Measurements from ENCODE around the gene ADGRB3. TPM values are rescaled to one million over a fixed set of nuclear protein-coding genes. Genes with fewer than 3 reads are reported as not detected.

The ADGRB3 gene
- total RNA-seq, 1 donor from 2014 or later = 8.5 TPM

DNA sequence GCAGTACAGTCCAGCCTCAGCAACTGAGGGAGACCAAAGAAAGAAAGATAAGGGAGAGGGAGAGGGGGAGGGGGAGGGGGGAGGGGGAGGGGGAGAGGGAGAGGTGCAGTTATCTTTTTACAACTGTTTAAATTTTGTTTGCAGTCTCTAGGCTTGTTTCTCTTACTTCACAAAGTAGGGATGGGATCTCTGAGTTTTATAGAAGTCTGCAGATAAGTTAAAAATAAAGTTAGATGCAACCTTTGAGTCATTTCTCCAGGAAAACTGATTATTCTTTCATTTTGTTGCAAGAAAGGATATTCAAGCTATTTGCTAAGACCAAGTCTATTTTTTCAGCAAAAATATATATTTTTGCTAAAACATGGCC lies 487.3 kb downstream of the ADGRB3 start:
- DNase-seq (ENCODE audit: low spot score) (no peak), ATAC-seq (no peak)
- intact Hi-C loops (cut with DNase I) = no loop called here

DNA sequence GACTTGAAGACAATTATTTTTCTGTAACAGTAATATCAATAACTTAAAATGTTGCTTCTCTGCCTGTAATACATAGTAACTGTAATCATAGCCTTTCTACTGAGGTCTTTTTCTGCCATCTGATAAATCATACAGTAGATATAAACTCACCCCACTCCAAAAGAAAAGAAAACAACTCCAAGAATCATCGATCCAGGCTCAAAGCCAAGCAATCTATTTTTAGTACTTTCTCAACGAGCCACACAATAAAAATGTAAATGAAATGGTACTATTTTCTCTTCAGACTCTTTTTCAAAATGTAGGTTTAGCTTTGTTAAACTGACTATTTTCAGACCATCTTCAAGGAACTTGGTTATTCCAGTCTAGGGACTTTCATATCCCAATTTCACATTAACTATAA lies 493.3 kb downstream of the ADGRB3 start:
- ATAC-seq (no peak), DNase-seq (ENCODE audit: low spot score) (no peak)
- intact Hi-C loops (cut with DNase I) = no loop called here

DNA sequence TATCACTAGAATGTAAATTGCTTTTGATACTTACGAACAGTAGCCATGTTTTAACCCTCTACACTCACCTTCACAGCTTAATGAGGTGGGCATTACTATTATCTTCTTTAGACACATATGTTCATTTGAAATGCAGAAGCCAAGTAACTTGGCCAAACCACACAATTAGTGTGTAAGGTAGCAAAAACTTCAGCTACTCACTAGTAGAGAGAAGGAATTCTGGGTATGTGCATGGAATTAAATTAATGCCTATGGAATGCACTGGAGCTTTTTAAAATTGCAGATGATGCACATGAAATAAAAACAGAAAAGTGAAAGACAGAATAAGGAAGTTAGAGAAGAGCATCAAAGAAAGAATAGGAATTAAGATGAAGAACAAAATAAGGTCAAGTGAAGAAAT lies 494.0 kb downstream of the ADGRB3 start:
- DNase-seq (ENCODE audit: low spot score) = no peak
- no peak for ATAC-seq
- intact Hi-C loops (cut with DNase I) = no loop called here

DNA sequence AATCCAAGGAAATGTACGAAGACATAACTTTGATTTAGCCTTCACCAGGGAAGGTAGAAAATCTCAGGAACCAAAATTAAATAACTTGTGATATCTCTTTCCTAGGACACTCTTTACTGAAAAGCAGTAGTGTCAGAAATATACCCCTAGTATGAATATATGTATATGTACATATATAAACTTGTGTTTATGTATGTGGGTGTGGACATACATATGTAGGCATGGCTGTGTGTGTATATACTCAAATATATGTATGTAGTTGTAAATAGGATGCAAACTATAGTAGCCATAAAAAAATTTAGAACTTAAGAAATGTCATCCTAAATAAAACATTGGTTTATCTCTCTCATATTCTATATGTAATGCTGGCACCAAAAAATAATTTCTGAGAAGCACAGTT lies 500.8 kb downstream of the ADGRB3 start:
- ATAC-seq = no peak
- intact Hi-C loops (cut with DNase I) = no loop called here
- no peak for DNase-seq (ENCODE audit: low spot score)

DNA sequence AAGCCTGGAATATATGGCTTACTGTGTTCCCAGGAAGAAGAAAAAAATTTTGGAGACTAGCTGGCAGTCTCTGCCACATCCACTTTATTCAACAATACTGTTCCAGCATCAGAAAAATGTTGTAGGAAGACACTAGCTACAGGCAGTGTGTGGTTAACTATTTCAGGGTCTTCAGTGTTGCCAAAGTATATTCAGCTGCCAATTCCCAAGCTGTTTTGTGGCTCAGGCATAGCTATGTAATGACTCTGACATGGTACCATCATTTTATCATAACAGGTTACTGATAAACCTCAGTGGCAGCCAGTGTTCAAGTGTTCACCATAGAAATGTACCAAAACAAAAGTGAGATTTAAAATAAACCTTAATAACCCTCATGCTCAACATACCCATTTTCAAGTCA lies 503.1 kb downstream of the ADGRB3 start:
- intact Hi-C loops (cut with DNase I) = no loop called here
- no peak for ATAC-seq
- no peak for DNase-seq (ENCODE audit: low spot score)

DNA sequence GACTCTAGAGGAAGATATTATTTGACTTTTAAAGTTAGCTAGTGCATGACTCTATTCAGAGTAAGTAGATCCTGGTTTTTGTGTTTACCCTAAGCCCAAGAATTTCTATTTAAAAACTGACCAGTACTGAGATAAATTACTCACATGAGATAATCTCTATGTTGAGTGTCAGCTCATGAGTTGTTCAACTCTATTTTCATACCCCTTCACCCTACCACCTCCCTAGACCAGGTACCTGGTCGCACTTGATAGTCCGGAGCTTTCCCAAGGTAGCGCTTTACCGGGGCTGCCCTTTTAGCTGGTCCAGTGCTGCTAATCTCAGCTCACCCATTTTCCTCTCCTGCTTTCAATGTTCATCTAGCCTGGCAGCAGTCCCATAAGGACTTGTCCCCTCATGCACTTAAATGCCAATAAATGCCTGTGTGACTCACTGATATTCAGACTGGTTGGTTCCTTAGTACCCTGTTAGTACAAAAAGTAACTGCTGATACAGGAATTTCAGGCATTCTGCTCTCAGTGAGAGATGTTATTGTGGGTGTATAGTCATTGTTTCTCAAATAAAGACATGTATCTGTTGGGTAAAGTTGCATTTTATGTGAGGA lies 503.9 kb downstream of the ADGRB3 start:
- no peak for ATAC-seq
- intact Hi-C loops (cut with DNase I) = no loop called here

DNA sequence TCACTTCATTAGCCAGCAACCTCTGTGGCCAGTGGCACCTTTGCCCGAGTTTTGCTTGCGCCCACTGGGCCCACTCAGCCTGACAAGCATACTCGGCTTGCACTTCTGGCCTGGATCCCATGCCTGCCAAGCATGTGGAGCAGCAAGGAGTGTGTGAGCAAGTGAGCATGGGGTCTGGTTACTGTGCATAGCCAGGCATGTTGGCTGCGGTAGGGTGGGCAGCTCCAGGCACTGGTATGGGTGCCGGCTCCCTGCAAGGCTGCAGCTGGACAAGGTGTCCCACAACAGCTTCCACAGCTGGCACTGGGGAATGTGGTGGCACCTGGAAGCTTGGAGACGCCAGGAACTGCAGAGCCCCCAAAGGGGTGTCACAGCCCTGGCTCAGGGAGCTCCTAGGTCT lies 510.0 kb downstream of the ADGRB3 start:
- ATAC-seq = no peak
- DNase-seq (ENCODE audit: low spot score) = no peak
- intact Hi-C loops (cut with DNase I) = no loop called here

More for the DNA sequence above, 503.9 kb downstream of the ADGRB3 start:
- no peak for DNase-seq (ENCODE audit: low spot score)

DNA sequence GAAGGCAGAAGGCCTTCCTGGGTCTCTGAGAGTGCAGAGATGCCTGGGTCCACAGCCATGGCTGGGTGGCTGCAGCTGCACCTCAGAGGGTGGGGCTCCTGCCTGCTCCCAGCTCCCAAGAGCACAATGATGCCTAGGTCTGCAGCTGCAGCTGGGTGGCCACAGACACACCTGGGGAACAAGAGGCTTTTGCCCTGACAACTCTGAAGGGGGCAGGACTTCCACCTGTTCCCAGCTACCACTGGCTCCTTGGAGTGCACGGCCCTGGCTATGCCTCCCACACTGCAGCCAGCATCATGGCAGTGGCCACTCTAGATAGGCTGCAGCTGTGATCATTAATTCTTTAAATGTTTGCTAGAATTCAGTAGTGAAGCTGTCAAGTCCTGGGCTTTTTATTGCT lies 511.3 kb downstream of the ADGRB3 start:
- no peak for DNase-seq (ENCODE audit: low spot score)
- intact Hi-C loops (cut with DNase I) = no loop called here

DNA sequence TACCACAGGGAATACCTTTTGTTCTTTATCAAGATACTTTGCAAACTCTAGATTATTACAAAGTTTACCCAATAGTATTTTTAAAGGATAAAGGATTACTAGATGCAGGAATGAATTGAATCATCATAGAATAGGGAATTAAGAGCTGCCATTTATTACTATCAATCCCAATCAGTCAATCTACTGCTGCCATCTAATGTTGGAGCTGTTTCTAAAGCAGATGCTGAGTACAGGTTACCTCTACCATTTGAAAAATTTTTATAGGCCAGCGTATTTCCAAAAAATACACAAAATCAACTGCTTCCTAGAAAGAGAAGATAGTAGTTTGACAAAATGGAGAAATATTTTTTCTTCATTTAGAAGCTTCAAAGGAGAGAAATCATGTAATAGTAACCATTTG lies 520.4 kb downstream of the ADGRB3 start:
- DNase-seq (ENCODE audit: low spot score) = no peak
- ATAC-seq = no peak
- intact Hi-C loops (cut with DNase I) = no loop called here

More for the DNA sequence above, 511.3 kb downstream of the ADGRB3 start:
- ATAC-seq = no peak

DNA sequence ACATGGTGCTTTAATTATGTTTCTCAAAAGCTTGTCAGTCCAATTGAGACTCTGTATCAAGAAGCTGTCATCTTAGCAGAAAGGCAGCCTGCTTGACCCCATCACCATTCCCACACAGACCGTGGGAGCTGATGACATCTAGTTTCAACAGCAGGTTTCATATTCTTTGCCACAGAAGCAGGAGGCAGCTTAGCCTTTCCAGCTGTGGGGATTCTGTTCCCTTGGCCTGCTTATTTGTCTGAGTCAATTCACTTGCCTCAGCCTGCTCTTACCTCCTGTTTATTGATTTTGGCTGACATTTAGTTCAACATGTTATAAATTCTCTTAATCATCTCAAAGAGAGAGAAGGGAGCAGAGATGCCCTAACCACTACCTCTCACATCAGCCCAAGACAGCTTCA lies 527.7 kb downstream of the ADGRB3 start:
- DNase-seq (ENCODE audit: low spot score) = no peak
- no peak for ATAC-seq
- intact Hi-C loops (cut with DNase I) = no loop called here

DNA sequence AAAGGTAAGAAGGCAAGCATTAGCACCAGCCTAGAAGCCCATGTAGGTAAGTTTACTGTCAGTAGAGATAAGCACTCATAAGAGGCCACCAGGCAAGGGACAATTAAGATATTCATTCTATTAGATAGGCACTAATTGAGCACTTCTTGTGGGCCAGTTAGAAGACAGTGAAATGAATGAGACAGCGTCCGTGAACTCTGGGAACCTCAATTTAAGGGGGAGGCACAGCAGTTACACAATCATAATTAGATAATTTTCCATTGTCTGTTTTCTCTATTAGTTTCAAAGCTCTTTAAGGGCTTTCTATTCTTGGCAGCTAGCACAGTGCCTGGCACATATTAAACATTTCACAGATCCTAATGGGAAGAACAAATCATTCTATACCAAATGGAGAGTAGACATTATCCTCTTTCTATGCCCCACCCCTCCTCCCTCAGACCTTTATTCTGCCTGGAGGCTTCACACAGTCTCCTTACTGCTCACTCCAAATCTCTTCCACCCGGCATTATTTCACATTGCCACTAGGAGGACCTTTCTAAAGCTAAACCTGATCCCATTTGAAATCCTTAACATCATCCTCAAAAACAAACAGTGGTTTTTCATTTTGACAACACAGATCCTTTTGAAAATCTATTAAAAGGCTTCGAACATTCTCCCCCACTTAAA lies 529.6 kb downstream of the ADGRB3 start:
- intact Hi-C loops (cut with DNase I) = no loop called here
- DNase-seq (ENCODE audit: low spot score) (no peak), ATAC-seq (no peak)

DNA sequence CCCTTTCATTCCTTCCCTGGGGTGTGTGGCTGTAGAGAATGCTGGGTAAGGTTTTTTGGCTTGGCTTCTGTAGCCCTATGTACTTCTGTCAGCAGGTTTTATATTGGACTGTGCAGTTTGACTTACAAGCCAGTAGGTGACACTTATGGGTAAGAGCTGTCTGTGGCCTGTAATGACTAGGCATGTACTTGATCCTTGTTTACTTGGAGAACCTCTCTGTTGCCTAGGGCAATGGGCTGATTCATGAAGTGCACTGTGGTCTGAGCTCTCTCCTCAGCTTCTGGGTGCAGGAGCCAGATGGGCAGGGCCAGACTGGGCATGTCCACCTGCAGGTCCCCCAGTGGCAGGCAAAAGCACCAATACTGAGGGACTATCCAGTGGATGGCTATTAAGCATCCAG lies 544.6 kb downstream of the ADGRB3 start:
- no peak for ATAC-seq
- intact Hi-C loops (cut with DNase I) = no loop called here
- no peak for DNase-seq (ENCODE audit: low spot score)

DNA sequence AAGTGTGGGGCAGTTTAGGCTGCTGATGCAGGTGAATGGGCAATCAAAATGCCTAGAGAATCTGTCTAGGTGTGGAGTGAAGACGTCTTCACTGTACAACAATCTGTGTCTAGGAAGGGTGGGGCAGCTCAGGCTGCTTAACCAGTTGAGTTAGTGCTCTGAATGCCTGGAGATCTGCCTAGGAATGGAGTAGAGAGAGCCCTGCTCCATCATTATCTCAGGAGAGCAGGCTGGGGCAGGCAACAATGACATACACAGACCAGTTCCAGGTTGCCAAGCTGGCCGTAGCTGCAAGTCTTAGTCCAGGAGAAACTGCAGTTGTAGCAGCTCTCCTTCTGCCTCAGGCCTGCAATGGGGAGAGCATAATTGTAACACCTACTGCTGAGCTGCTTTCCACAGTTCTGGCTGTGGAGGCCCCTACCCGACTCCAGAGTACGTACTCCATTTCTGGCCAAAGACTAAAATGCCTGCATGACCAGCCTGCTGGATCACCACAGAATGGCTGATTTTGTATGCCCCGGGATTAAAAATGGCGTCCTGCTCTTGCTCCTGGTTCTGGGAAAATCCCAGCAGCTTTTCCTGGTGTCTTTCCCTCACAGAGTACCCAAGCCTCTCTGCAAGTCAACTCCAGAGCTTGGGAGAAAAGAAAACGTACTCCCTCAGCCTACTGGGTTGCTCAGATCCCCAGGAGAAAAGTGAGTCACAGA lies 545.4 kb downstream of the ADGRB3 start:
- intact Hi-C loops (cut with DNase I) = no loop called here
- ATAC-seq = no peak
- peak; percentile 39 for DNase-seq (ENCODE audit: low spot score)

DNA sequence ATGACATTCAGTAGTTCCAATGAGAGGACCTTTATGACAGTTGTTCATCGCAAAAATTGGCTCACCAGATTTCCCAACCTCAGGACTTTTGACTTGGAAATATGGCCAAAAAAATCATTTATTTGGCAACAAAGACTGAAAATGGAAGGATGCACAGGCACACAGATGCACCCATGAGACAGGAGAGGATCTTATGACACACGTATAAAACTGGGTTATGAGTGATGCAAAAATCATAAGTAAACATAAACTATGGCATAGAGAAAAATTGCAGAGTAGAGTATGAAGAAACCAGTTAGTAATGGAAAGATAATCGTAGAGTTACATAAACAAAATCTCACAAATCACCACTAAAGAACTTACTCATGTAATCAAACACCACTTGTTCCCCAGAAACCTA lies 546.9 kb downstream of the ADGRB3 start:
- DNase-seq (ENCODE audit: low spot score) (no peak), ATAC-seq (no peak)
- intact Hi-C loops (cut with DNase I) = no loop called here

DNA sequence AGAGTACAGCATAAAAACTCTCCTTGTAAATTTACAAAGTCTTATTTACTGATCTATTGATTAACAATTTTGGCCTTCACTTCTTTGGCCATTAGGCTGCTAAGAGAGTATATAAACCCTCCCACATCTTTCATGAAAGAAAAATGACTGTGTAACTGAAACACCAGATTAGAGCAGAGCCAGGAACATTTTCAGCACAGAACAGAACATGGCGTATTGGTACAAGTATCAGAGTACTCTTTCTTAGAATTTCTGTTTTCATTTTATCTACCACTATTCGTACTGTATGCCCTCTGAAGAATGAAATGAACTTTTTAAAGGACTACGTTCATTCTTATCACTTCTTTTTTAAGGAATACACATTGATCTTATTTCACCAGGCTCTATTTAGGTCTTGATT lies 550.2 kb downstream of the ADGRB3 start:
- ATAC-seq (no peak), DNase-seq (ENCODE audit: low spot score) (no peak)
- intact Hi-C loops (cut with DNase I) = no loop called here

DNA sequence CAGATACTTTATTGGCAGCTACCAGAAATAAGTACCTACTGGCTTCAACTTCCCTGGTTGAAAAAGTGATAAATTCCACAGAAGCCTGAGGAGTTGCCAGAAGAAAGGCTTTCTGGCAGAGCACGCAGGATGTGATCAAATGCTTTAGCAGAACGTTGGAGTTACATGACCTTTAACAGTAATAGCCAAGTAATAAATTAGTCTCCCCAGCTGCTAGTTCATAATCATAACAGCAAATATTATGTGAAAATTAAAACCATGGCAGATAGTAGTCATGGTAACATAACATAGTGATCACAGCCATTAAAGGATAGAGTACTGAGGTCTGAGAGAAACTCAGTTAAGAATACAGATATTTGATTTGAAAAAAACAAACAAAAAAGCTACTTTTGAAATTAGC lies 567.7 kb downstream of the ADGRB3 start:
- intact Hi-C loops (cut with DNase I) = no loop called here
- ATAC-seq (no peak), DNase-seq (ENCODE audit: low spot score) (no peak)

DNA sequence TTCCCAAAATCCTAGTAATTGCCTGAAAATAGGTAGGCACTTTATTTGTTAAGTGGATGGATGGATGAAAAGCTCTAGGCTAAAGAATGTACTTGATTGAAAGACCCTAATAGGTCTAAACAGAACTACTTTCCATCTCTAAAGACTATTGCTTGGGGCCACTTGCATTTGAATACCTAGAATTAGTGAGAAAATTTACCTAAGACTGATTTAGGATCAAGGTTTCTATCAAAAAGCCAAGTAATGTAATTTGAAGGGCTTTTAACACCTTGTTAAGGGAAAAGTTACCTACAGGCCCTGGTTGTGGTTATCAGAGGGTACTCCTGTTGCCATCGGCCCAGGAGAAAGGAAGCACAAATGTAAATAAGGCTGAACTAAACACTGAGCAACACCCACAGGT lies 581.0 kb downstream of the ADGRB3 start:
- ATAC-seq (no peak), DNase-seq (ENCODE audit: low spot score) (no peak)
- intact Hi-C loops (cut with DNase I) = no loop called here

DNA sequence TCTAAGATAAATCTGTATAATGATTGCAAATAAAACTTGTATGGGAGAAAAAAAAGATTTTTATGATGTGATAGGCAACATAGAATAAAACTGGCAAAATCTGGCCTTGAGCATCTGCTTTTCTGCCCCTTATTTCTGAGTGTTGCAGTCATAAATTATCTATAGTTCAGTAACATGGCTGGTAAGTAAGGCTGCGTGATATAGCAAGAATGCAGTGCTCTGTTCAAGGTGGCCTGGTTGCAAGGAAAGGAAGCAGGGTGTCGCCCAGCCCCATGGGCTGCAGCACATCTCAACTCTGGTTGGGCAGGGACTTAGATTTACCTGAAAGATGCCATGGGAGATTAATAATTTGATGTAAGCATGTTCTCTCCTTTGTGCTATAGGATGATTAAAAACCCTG lies 582.3 kb downstream of the ADGRB3 start:
- ATAC-seq (no peak), DNase-seq (ENCODE audit: low spot score) (no peak)
- intact Hi-C loops (cut with DNase I) = no loop called here

DNA sequence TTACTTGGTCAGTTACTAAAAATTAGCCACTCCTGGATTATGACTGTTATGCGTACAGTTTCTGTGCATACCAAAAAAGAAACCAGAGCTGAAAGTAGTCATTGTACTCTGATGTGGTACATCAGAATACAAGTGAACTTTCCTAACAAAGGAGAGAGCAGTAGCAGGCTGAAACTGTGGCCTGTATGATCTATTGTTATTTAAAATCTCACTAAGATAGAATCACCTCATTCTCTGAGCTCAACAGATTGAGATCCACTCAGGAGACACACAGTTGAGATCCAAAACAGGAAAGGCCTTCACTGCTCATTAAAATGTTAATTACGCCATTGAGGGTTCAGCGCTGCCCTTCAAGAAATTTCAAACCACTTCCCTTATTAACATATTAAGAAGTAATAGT lies 585.3 kb downstream of the ADGRB3 start:
- DNase-seq (ENCODE audit: low spot score) (no peak), ATAC-seq (no peak)
- intact Hi-C loops (cut with DNase I) = no loop called here

DNA sequence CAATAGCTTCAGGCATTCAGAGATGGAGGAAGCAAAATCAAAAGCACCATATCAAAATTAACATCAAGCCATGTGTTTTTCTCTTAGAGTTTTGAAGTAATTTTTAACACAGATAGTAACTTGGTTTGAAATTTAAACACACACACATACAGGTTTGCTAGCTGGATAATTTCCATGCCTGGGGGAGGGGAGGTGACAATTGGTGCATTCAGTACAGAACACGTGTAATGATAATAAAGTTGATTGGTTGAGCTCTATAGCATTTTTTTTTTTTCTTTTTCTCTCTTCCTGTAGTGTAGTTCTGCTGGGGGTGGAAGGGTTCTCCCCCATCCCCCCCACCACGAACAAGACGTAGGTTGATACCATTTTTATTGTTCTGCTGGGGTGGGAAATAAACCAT lies 596.9 kb downstream of the ADGRB3 start:
- DNase-seq (ENCODE audit: low spot score) (no peak), ATAC-seq (no peak)
- intact Hi-C loops (cut with DNase I) = no loop called here

DNA sequence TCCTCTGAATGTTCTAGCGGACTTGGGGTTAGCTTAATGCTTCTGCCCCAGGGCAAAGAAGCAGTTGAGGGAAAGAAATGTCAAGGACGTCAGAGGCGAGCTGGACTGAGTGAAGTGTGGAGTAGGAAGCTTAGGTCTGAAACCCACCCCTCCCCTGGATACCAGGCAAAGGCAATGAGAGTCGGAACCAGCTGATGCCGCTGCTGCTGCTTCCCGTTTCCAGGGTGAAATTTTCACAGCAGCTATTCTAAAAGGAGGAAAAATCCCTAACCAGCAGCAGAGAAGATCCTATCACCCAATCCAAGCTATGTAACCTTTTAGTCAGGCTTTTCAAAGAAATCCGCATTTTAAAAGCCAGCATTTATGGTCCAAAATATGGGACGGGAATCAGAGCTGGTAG lies 597.4 kb downstream of the ADGRB3 start:
- intact Hi-C loops (cut with DNase I) = no loop called here
- ATAC-seq (no peak), DNase-seq (ENCODE audit: low spot score) (no peak)
